MM.1S (cell line): ENCODE results near the gene PCDHGA7.

ENCODE experiments used
- EZH2 ChIP-seq: fragments of 300-600 bp; sonication (generic); optimal IDR thresholded peaks from 2 replicates; pipeline ENCODE3; 2017; ENCODE audit warnings: low read depth, mild to moderate bottlenecking, antibody characterized with exemption, low read length, mixed read lengths
- EZH2phosphoT487 ChIP-seq: fragments of 300-600 bp; sonication (generic); IDR thresholded peaks from 2 replicates; pipeline ENCODE4 v1.6.1; 2018; ENCODE audit warnings: antibody characterized with exemption, low read length
- TF ChIP-seq, protein P1 (sequence below): fragments of 300-600 bp; sonication (generic); IDR thresholded peaks from 2 replicates; pipeline ENCODE4 v1.5.1; 2016; ENCODE audit warnings: antibody characterized with exemption, low read length, mixed read lengths

DNA sequence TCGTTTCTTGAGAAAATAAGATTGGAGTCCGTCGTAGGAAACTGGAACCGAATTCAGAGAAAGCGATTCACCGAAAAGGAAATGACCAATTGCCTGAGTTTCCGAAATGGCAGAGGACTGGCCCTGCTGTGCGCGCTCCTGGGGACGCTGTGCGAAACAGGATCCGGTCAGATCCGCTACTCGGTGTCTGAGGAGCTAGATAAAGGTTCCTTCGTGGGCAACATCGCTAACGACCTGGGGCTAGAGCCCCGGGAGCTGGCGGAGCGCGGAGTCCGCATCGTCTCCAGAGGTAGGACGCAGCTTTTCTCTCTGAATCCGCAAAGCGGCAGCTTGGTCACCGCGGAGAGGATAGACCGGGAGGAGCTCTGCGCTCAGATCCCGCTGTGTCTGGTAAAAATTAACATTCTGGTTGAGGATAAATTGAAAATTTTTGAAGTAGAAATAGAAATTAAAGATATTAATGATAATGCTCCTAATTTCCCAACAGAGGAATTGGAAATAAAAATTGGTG lies 38.5 kb upstream of the PCDHGA7 start:
- TF ChIP-seq, protein P1, sequence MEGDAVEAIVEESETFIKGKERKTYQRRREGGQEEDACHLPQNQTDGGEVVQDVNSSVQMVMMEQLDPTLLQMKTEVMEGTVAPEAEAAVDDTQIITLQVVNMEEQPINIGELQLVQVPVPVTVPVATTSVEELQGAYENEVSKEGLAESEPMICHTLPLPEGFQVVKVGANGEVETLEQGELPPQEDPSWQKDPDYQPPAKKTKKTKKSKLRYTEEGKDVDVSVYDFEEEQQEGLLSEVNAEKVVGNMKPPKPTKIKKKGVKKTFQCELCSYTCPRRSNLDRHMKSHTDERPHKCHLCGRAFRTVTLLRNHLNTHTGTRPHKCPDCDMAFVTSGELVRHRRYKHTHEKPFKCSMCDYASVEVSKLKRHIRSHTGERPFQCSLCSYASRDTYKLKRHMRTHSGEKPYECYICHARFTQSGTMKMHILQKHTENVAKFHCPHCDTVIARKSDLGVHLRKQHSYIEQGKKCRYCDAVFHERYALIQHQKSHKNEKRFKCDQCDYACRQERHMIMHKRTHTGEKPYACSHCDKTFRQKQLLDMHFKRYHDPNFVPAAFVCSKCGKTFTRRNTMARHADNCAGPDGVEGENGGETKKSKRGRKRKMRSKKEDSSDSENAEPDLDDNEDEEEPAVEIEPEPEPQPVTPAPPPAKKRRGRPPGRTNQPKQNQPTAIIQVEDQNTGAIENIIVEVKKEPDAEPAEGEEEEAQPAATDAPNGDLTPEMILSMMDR, result no peak
- TF ChIP-seq EZH2 (no peak), EZH2phosphoT487 (no peak)
